ENCODE data around the gene SPDYE3. TPM values are rescaled to one million over a fixed set of nuclear protein-coding genes. Genes with fewer than 3 reads are reported as not detected.
"Not testable (repeated sequence)": the region's sequence is repeated elsewhere in the genome, so short reads cannot be mapped to it uniquely, and the experiment has no call there.

Gene SPDYE3
- polyA plus RNA-seq, 1 donor, result 3.5 TPM

- WGBS (ENCODE audit: insufficient coverage, low lambda C conversion rate), result no CpG with 5 or more reads among the region's 14 CpGs
Measured at GRCh38 chr7:100269306-100270045, 38.0 kb upstream of the SPDYE3 start.

GRCh38 chr7:100270046-100270918 is 37.2 kb upstream of the SPDYE3 start:
- Histone ChIP-seq H3K4me1 (ENCODE audit: control insufficient read depth, insufficient read depth, low read length) (peaks cover 18% of the 10 kb centered on the region), H3K27ac (ENCODE audit: low read length) (peak overlapping the region; percentile 93), H3K4me3 (ENCODE audit: low read length) (peak overlapping the region; percentile 35)
- not testable (repeated sequence) for H3K27me3 ChIP-seq (ENCODE audit: control insufficient read depth, insufficient read depth, low read length); H3K9me3 ChIP-seq (ENCODE audit: control insufficient read depth, low read depth, low read length); H3K36me3 ChIP-seq (ENCODE audit: control insufficient read depth, insufficient read depth, low read length)
- peak in 1 of 2 donors; percentile 39 for DNase-seq
- no CpG with 5 or more reads among the region's 23 CpGs for WGBS (ENCODE audit: insufficient coverage, low lambda C conversion rate)

More at GRCh38 chr7:100269306-100270045, 38.0 kb upstream of the SPDYE3 start:
- H3K36me3 ChIP-seq (ENCODE audit: control insufficient read depth, insufficient read depth, low read length); H3K9me3 ChIP-seq (ENCODE audit: control insufficient read depth, low read depth, low read length); H3K27me3 ChIP-seq (ENCODE audit: control insufficient read depth, insufficient read depth, low read length): not testable (repeated sequence)
- peak; percentile 72 to 83 for DNase-seq
- Histone ChIP-seq H3K4me1 (ENCODE audit: control insufficient read depth, insufficient read depth, low read length) (peaks cover 18% of the 10 kb centered on the region), H3K4me3 (ENCODE audit: low read length) (peak overlapping the region; percentile 27), H3K27ac (ENCODE audit: low read length) (peak overlapping the region; percentile 93)

GRCh38 chr7:100270941-100271593 is 36.4 kb upstream of the SPDYE3 start:
- not testable (repeated sequence) for H3K9me3 ChIP-seq (ENCODE audit: control insufficient read depth, low read depth, low read length); H3K27me3 ChIP-seq (ENCODE audit: control insufficient read depth, insufficient read depth, low read length); H3K36me3 ChIP-seq (ENCODE audit: control insufficient read depth, insufficient read depth, low read length)
- peaks cover 18% of the 10 kb centered on the region for H3K4me1 ChIP-seq (ENCODE audit: control insufficient read depth, insufficient read depth, low read length)
- H3K4me3 ChIP-seq (ENCODE audit: low read length), result peak overlapping the region; percentile 35
- peak overlapping the region; percentile 47 for H3K27ac ChIP-seq (ENCODE audit: low read length)
- peak in 1 of 2 donors; percentile 28 for DNase-seq
- no CpG with 5 or more reads among the region's 29 CpGs for WGBS (ENCODE audit: insufficient coverage, low lambda C conversion rate)

- peak overlapping the region; percentile 59 for H3K4me3 ChIP-seq (ENCODE audit: low read length)
- no CpG with 5 or more reads among the region's 101 CpGs for WGBS (ENCODE audit: insufficient coverage, low lambda C conversion rate)
- peak overlapping the region; percentile 33 for H3K27ac ChIP-seq (ENCODE audit: low read length)
- H3K36me3 ChIP-seq (ENCODE audit: control insufficient read depth, insufficient read depth, low read length), result no peaks in the 10 kb centered on the region
- H3K9me3 ChIP-seq (ENCODE audit: control insufficient read depth, low read depth, low read length), result no peaks in the 10 kb centered on the region
- peaks cover 18% of the 10 kb centered on the region for H3K4me1 ChIP-seq (ENCODE audit: control insufficient read depth, insufficient read depth, low read length)
- DNase-seq, result peak; percentile 95 to 98
- H3K27me3 ChIP-seq (ENCODE audit: control insufficient read depth, insufficient read depth, low read length), result no peaks in the 10 kb centered on the region
Measured at GRCh38 chr7:100271716-100272537, 35.6 kb upstream of the SPDYE3 start.

- H3K27me3 ChIP-seq (ENCODE audit: control insufficient read depth, insufficient read depth, low read length); H3K9me3 ChIP-seq (ENCODE audit: control insufficient read depth, low read depth, low read length); H3K36me3 ChIP-seq (ENCODE audit: control insufficient read depth, insufficient read depth, low read length); DNase-seq: not testable (repeated sequence)
- peaks cover 18% of the 10 kb centered on the region for H3K4me1 ChIP-seq (ENCODE audit: control insufficient read depth, insufficient read depth, low read length)
- peak overlapping the region; percentile 33 for H3K27ac ChIP-seq (ENCODE audit: low read length)
- peak overlapping the region; percentile 59 for H3K4me3 ChIP-seq (ENCODE audit: low read length)
- no CpG with 5 or more reads among the region's 11 CpGs for WGBS (ENCODE audit: insufficient coverage, low lambda C conversion rate)
Measured at GRCh38 chr7:100272538-100272902, 35.0 kb upstream of the SPDYE3 start.

- no peak for DNase-seq
- H3K36me3 ChIP-seq (ENCODE audit: control insufficient read depth, insufficient read depth, low read length), result no peaks in the 10 kb centered on the region
- H3K27ac ChIP-seq (ENCODE audit: low read length), result no peak overlapping the region
- H3K27me3 ChIP-seq (ENCODE audit: control insufficient read depth, insufficient read depth, low read length), result no peaks in the 10 kb centered on the region
- no peak overlapping the region for H3K4me3 ChIP-seq (ENCODE audit: low read length)
- peaks cover 4% of the 10 kb centered on the region for H3K4me1 ChIP-seq (ENCODE audit: control insufficient read depth, insufficient read depth, low read length)
- no peaks in the 10 kb centered on the region for H3K9me3 ChIP-seq (ENCODE audit: control insufficient read depth, low read depth, low read length)
- WGBS (ENCODE audit: insufficient coverage, low lambda C conversion rate), result no CpG with 5 or more reads among the region's 1 CpG
Measured at GRCh38 chr7:100275120-100275519, 32.4 kb upstream of the SPDYE3 start.

- H3K36me3 ChIP-seq (ENCODE audit: control insufficient read depth, insufficient read depth, low read length); H3K4me3 ChIP-seq (ENCODE audit: low read length); H3K4me1 ChIP-seq (ENCODE audit: control insufficient read depth, insufficient read depth, low read length); H3K9me3 ChIP-seq (ENCODE audit: control insufficient read depth, low read depth, low read length); H3K27me3 ChIP-seq (ENCODE audit: control insufficient read depth, insufficient read depth, low read length); DNase-seq; H3K27ac ChIP-seq (ENCODE audit: low read length): not testable (repeated sequence)
- no CpG with 5 or more reads among the region's 6 CpGs for WGBS (ENCODE audit: insufficient coverage, low lambda C conversion rate)
Measured at GRCh38 chr7:100276126-100276525, 31.4 kb upstream of the SPDYE3 start.

GRCh38 chr7:100282069-100282608 is 25.4 kb upstream of the SPDYE3 start:
- H3K4me1 ChIP-seq (ENCODE audit: control insufficient read depth, insufficient read depth, low read length); H3K9me3 ChIP-seq (ENCODE audit: control insufficient read depth, low read depth, low read length); H3K27me3 ChIP-seq (ENCODE audit: control insufficient read depth, insufficient read depth, low read length); H3K27ac ChIP-seq (ENCODE audit: low read length); H3K36me3 ChIP-seq (ENCODE audit: control insufficient read depth, insufficient read depth, low read length); DNase-seq; H3K4me3 ChIP-seq (ENCODE audit: low read length): not testable (repeated sequence)
- no CpG with 5 or more reads among the region's 3 CpGs for WGBS (ENCODE audit: insufficient coverage, low lambda C conversion rate)

- WGBS (ENCODE audit: insufficient coverage, low lambda C conversion rate), result no CpG with 5 or more reads among the region's 8 CpGs
- not testable (repeated sequence) for H3K4me3 ChIP-seq (ENCODE audit: low read length); H3K9me3 ChIP-seq (ENCODE audit: control insufficient read depth, low read depth, low read length); H3K27ac ChIP-seq (ENCODE audit: low read length); H3K4me1 ChIP-seq (ENCODE audit: control insufficient read depth, insufficient read depth, low read length); H3K36me3 ChIP-seq (ENCODE audit: control insufficient read depth, insufficient read depth, low read length); H3K27me3 ChIP-seq (ENCODE audit: control insufficient read depth, insufficient read depth, low read length); DNase-seq
Measured at GRCh38 chr7:100283147-100283546, 24.4 kb upstream of the SPDYE3 start.
